Lower leg skin (tissue), 4 donors: Measurements from ENCODE around the gene NIBAN1. TPM values are rescaled to one million over a fixed set of nuclear protein-coding genes. Genes with fewer than 3 reads are reported as not detected.

Experiments
- DNase-seq, 2 donors: peaks; one replicate each; pipeline ENCODE4 v3.0.0-alpha.2; 2019; ENCODE audit warnings: low spot score in 2 of 2
- H3K4me3 ChIP-seq: fragments of 200-600 bp; sonication (generic); 2 replicates; pipeline ENCODE4 v1.5.1; 2017; ENCODE audit warnings: mild to moderate bottlenecking, low read depth; ENCODE audit not compliant: poor library complexity, severe bottlenecking
- POLR2A ChIP-seq, 2 donors: fragments of 450-650 bp; IDR thresholded peaks; one replicate each; pipeline ENCODE4 v1.6.1; 2016 to 2017; ENCODE audit warnings: antibody characterized with exemption in 2 of 2, mild to moderate bottlenecking in 1 of 2, moderate library complexity in 1 of 2
- WGBS, 2 donors: methylation state at CpG; one replicate each; pipeline ENCODE4 v1.1.5; 2018; 5-methylcytosine and 5-hydroxymethylcytosine counted together
- intact Hi-C: fragments of 100-400 bp; cut with DNase I; formaldehyde crosslinking; loops from one replicate; pipeline ENCODE4 v1.15.0; 2023; ENCODE audit warnings: low total_unique reads
- total RNA-seq, 4 donors: library from RNA; depleted of rRNA; stranded (reverse); fragments of >200 nt; gene quantifications; one replicate each; pipeline ENCODE4 v1.1.0, GENCODE V29; 2016
- TF ChIP-seq, protein P1 (sequence below), 3 donors: fragments of 450-650 bp; IDR thresholded peaks; one replicate each; pipeline ENCODE4 v1.5.1; 2016; ENCODE audit warnings: antibody characterized with exemption in 3 of 3, mild to moderate bottlenecking in 3 of 3, moderate library complexity in 2 of 3

NIBAN1 gene
- total RNA-seq, 4 donors from 2014 or later = 8.2 to 27.9 (median 13.6) TPM

DNA sequence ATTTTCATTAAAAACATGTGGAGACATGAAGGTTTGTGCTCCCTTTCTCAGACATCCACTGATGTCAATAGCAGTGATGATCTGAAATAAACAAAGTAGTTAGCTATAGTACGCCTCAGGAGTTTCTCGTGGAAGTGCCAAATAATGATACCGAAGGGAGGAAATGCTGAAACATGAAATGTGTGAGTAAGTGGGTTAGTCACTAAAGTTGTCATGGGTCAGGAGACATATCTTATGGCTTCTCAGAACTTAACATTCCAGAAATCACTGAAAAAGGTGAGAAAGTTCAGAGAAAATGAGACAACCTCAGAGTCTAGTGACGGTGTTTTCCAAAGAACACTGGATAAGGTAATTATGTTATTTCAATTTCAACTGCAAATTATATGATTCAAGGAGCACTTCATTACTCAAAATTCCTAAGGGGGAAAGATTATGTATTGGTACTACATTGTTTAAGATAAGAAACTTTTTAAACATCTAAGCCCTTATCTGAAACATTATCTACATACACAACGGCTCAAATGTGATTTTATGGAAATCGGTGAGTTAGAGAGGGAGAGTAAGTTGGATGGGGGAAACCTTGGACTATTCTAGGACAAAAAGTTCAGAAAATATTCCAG is 20.6 kb downstream of the NIBAN1 start:
- TF ChIP-seq, protein P1, sequence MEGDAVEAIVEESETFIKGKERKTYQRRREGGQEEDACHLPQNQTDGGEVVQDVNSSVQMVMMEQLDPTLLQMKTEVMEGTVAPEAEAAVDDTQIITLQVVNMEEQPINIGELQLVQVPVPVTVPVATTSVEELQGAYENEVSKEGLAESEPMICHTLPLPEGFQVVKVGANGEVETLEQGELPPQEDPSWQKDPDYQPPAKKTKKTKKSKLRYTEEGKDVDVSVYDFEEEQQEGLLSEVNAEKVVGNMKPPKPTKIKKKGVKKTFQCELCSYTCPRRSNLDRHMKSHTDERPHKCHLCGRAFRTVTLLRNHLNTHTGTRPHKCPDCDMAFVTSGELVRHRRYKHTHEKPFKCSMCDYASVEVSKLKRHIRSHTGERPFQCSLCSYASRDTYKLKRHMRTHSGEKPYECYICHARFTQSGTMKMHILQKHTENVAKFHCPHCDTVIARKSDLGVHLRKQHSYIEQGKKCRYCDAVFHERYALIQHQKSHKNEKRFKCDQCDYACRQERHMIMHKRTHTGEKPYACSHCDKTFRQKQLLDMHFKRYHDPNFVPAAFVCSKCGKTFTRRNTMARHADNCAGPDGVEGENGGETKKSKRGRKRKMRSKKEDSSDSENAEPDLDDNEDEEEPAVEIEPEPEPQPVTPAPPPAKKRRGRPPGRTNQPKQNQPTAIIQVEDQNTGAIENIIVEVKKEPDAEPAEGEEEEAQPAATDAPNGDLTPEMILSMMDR (IDR thresholded peaks at IDR 0.05) = no peak
- no peak for TF ChIP-seq POLR2A (IDR thresholded peaks at IDR 0.05)
- DNase-seq = no peak
- WGBS, 2 donors = 53 to 55% methylated on average over 6 of the region's 6 CpGs
- intact Hi-C loops = no loop called here
- H3K4me3 ChIP-seq = no peak overlapping the region

DNA sequence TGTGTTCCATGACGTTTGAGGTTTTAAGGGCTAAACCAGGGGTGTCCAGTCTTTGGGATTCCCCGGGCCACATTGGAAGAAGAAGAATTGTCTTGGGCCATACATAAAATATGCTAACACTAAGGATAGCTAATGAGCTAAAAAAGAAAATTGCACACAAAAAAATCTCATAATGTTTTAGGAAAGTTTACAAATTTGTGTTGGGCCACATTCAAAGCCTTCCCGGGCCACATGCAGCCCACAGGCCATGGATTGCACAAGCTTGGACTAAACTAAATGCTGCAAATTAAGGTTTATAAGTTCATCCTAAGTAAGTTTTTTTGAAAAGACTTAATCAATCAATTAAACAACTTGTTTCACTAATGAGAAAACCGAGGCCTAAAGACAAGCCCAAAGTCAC is 21.9 kb downstream of the NIBAN1 start:
- 74 to 79% methylated on average over 4 of the region's 4 CpGs for WGBS, 2 donors
- H3K4me3 ChIP-seq = no peak overlapping the region
- DNase-seq = no peak
- TF ChIP-seq POLR2A (IDR thresholded peaks at IDR 0.05) = no peak
- TF ChIP-seq, protein P1 (IDR thresholded peaks at IDR 0.05) = no peak
- intact Hi-C loops = no loop called here

DNA sequence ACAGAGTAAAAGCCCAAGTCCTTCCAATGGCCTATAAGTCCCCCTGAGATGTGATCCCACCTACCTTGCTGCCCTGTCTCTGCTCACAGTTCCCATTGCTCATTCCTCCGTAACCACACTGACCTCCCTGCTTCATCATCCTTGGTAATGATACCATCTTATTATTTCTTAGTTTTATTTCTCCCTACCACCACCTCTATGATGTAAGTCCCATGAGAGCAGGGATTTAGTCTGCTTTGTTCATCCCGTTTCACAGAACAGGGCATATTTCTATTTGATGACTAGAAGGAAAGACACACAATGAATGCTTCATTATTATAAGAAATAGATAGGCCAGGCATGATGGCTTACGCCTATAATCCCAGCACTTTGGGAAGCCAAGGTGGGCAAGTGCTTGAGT is 22.5 kb downstream of the NIBAN1 start:
- intact Hi-C loops = no loop called here
- 97 to 99% methylated on average over 3 of the region's 3 CpGs for WGBS, 2 donors
- no peak overlapping the region for H3K4me3 ChIP-seq
- TF ChIP-seq POLR2A (IDR thresholded peaks at IDR 0.05) = no peak
- TF ChIP-seq, protein P1 (IDR thresholded peaks at IDR 0.05) = no peak
- DNase-seq = no peak

DNA sequence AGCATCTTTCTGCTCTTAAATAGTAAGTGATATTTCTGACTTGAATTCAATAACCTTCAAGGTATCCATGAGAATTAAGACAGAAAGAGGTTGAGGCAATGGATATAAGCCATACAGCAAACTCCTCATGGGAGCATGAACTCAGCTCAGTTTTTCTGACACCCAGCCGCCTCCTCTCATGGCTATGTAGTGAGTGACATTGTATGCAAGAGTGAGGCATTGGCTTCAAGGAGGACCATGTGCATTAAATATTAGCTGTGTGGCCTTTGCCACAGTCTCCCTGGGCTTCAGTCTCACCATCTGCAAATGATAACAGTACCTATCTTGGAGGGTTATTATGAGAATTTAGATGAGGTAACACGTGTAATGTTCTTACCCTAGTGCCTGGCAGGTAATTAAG is 23.4 kb downstream of the NIBAN1 start:
- no peak overlapping the region for H3K4me3 ChIP-seq
- WGBS, 2 donors = 82 to 86% methylated on average over 2 of the region's 2 CpGs
- DNase-seq = no peak
- intact Hi-C loops = no loop called here
- TF ChIP-seq, protein P1 (IDR thresholded peaks at IDR 0.05) = no peak
- TF ChIP-seq POLR2A (IDR thresholded peaks at IDR 0.05) = no peak

DNA sequence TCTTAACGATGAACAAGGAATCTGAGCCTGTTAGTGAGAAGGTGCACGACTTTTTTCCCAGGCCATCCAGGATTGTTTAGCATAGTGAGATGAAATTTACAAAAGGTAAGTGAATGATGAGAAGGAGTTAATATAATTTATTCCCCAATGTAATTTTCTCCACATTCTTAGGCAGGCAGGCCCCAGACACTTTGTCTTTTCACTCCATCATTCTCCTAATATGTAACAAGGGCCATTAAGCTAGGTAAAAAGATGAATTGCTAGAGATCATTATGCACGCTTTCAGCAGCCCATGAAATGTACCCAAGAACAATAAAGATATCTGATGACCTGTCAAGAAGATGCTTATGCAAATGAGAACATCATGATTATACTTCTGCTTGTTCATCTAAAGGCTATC is 24.1 kb downstream of the NIBAN1 start:
- no peak for DNase-seq
- intact Hi-C loops = no loop called here
- H3K4me3 ChIP-seq = no peak overlapping the region
- TF ChIP-seq POLR2A (IDR thresholded peaks at IDR 0.05) = no peak
- TF ChIP-seq, protein P1 (IDR thresholded peaks at IDR 0.05) = no peak
- WGBS, 2 donors = 71 to 75% methylated on average over 3 of the region's 3 CpGs
